Measurements from ENCODE around the gene AGT. TPM values are rescaled to one million over a fixed set of nuclear protein-coding genes. Genes with fewer than 3 reads are reported as not detected.
A peak's percentile ranks its signal among the peaks of the same experiment; 100 is the strongest.

AGT gene
- total RNA-seq, 1 experiment from 2014 or later = not detected

DNA sequence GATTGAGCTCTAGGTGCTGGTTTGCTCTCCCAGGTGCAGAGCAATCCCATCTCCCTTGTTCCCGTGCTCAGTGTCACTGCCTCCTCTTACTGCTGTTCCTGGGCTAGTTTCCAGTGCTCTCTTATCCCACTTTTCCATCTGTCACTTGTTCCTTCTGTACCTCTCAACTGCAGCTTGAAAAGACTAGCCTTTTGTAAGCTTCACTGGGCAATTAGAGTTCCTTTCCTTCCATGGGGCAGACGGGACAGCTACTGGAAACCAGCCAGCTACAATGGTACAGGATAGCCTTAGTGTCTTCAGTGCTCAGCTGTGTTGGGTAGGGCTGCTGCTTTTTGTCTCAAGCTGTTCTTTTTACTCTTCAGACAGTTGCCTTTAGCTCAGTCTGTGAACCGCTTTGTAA, 31.6 kb downstream of the AGT start:
- intact Hi-C loops (cut with micrococcal nuclease) = loop anchor here (5.0 kb wide), 1 partner anchor 60 kb away; no protein-coding TSS in a partner anchor
- TF ChIP-seq EZH2 (IDR thresholded peaks at IDR 0.05; ENCODE audit: low read length, unreplicated experiment) = no peak
- TF ChIP-seq, protein P1, sequence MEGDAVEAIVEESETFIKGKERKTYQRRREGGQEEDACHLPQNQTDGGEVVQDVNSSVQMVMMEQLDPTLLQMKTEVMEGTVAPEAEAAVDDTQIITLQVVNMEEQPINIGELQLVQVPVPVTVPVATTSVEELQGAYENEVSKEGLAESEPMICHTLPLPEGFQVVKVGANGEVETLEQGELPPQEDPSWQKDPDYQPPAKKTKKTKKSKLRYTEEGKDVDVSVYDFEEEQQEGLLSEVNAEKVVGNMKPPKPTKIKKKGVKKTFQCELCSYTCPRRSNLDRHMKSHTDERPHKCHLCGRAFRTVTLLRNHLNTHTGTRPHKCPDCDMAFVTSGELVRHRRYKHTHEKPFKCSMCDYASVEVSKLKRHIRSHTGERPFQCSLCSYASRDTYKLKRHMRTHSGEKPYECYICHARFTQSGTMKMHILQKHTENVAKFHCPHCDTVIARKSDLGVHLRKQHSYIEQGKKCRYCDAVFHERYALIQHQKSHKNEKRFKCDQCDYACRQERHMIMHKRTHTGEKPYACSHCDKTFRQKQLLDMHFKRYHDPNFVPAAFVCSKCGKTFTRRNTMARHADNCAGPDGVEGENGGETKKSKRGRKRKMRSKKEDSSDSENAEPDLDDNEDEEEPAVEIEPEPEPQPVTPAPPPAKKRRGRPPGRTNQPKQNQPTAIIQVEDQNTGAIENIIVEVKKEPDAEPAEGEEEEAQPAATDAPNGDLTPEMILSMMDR (conservative IDR thresholded peaks at IDR 0.05; ENCODE audit: low read depth, low read length) = no peak
- ChIA-PET POLR2A (ENCODE audit: unreplicated experiment) (no interaction called here), CTCF (interaction anchor here (0.6 kb wide), 1 partner anchor 9 kb away, joined by 3 read pairs; no protein-coding TSS in a partner anchor)
- H2AFZ ChIP-seq (ENCODE audit: low read length) = no peak overlapping the region
- H3F3A ChIP-seq (ENCODE audit: low read length, unreplicated experiment) = peaks cover 30% of the 10 kb centered on the region
- H3K4me2 ChIP-seq (ENCODE audit: low read length) = peak overlapping the region; percentile 51
- H3K27me3 ChIP-seq (ENCODE audit: low read length) = no peaks in the 10 kb centered on the region
- no peaks in the 10 kb centered on the region for H3K9me2 ChIP-seq (replicated peaks; ENCODE audit: low read length)
- DNase-seq = peak; percentile 42
- no peaks in the 10 kb centered on the region for H3K9me3 ChIP-seq (ENCODE audit: low read length)
- no peak for ATAC-seq
- H3K79me2 ChIP-seq (ENCODE audit: low read length) = no peaks in the 10 kb centered on the region
- peaks cover 43% of the 10 kb centered on the region for H3K4me1 ChIP-seq (ENCODE audit: insufficient read depth, low read length)
- H3K4me3 ChIP-seq (ENCODE audit: low read length) = 0 out of 2 replicates have a peak overlapping the region, but pooled peaks have one; percentile 2
- peaks cover 9% of the 10 kb centered on the region; the same call in 1 of the 2 replicates for H4K20me1 ChIP-seq (ENCODE audit: low read length)
- H3K27ac ChIP-seq (ENCODE audit: low read length) = peak overlapping the region; percentile 71
- BruUV-seq (replicated peaks) = no TSS peak
- H3K36me3 ChIP-seq (ENCODE audit: low read depth, low read length) = peaks cover 61% of the 10 kb centered on the region
- no peak overlapping the region for H3K9ac ChIP-seq (ENCODE audit: low read length)

DNA sequence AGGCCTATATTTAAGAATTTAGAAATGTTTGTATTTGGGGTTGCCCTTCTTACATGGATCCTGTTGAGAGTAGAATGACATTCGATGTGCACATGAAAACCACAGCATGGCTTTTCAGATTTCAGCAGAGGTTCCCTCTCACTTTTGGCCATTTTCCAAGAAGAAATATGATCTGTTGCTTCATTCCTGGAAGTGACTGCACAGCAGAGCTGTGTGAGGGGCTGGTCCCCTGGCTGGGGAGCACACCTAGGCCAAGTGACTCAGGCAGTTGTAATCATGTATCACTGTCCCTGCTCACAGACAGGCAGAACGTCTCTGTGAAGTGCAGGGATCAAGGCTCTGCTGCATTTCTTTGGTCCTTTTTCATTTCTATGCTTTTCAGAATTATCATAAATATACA, 32.3 kb downstream of the AGT start:
- DNase-seq (peak; percentile 100), ATAC-seq (peak; percentile 98)
- no peaks in the 10 kb centered on the region for H3K27me3 ChIP-seq (ENCODE audit: low read length)
- H3K4me1 ChIP-seq (ENCODE audit: insufficient read depth, low read length) = peaks cover 43% of the 10 kb centered on the region
- peaks cover 9% of the 10 kb centered on the region; the same call in 1 of the 2 replicates for H4K20me1 ChIP-seq (ENCODE audit: low read length)
- no TSS peak for BruUV-seq (replicated peaks)
- peak overlapping the region; percentile 51 for H3K4me2 ChIP-seq (ENCODE audit: low read length)
- intact Hi-C loops (cut with micrococcal nuclease) = loop anchor here (1.0 to 5.0 kb wide), 4 partner anchors 31 to 61 kb away; partner anchors contain the start of gene COG2
- no peaks in the 10 kb centered on the region for H3K79me2 ChIP-seq (ENCODE audit: low read length)
- ChIA-PET POLR2A (ENCODE audit: unreplicated experiment) (no interaction called here), CTCF (interaction anchor here (0.6 kb wide), 1 partner anchor 9 kb away, joined by 3 read pairs; no protein-coding TSS in a partner anchor)
- no peaks in the 10 kb centered on the region for H3K9me3 ChIP-seq (ENCODE audit: low read length)
- H3K9me2 ChIP-seq (replicated peaks; ENCODE audit: low read length) = no peaks in the 10 kb centered on the region
- no peak overlapping the region for H2AFZ ChIP-seq (ENCODE audit: low read length)
- H3K27ac ChIP-seq (ENCODE audit: low read length) = peak overlapping the region; percentile 71
- TF ChIP-seq EZH2phosphoT487 (IDR thresholded peaks at IDR 0.05; ENCODE audit: borderline replicate concordance, low read length) (no peak), EZH2 (IDR thresholded peaks at IDR 0.05; ENCODE audit: low read length, unreplicated experiment) (no peak)
- TF ChIP-seq, protein P1 (conservative IDR thresholded peaks at IDR 0.05; ENCODE audit: low read depth, low read length) = no peak
- no peak overlapping the region for H3K9ac ChIP-seq (ENCODE audit: low read length)
- H3K4me3 ChIP-seq (ENCODE audit: low read length) = no peak overlapping the region
- H3K36me3 ChIP-seq (ENCODE audit: low read depth, low read length) = peaks cover 59% of the 10 kb centered on the region
- peaks cover 30% of the 10 kb centered on the region for H3F3A ChIP-seq (ENCODE audit: low read length, unreplicated experiment)

DNA sequence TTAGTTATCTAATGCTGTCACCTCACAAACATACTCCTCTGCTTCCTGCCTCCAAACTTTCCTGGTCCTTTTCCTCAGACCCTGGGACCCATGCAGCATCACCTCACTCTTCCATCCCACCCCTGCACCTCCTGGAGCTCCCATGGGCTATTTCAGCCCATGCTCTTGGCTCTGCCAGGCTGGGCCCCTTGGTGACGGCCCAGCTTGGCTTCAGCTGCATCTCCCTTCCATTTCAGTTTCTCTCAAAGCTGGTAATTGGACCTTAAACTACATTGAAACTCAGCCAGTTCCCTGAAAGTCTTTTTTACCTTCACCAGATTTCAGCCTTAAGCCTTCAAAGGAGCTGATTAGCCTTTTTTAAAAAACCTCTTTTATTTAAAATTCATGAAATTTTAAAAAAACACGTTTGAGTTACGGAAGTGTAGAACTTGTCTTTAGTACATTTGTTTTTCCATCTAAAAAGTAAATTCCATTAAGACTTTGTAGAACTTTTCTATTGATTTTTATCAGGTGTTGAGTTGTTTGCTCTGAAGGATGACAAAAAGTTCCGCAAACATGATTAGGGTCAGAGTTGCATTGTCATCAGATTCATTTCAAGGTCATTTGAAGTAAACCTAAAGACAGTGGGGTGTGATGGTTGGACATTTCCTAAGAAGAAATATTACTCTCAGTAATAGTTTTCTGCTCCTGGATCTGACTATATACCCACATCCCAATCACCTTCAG, 33.5 kb downstream of the AGT start:
- no peaks in the 10 kb centered on the region for H3K27me3 ChIP-seq (ENCODE audit: low read length)
- no peak overlapping the region for H3K27ac ChIP-seq (ENCODE audit: low read length)
- H3K79me2 ChIP-seq (ENCODE audit: low read length) = no peaks in the 10 kb centered on the region
- no peaks in the 10 kb centered on the region for H3K9me3 ChIP-seq (ENCODE audit: low read length)
- no peak overlapping the region for H3K4me3 ChIP-seq (ENCODE audit: low read length)
- peaks cover 43% of the 10 kb centered on the region for H3K4me1 ChIP-seq (ENCODE audit: insufficient read depth, low read length)
- H4K20me1 ChIP-seq (ENCODE audit: low read length) = peaks cover 9% of the 10 kb centered on the region; the same call in 1 of the 2 replicates
- ChIA-PET CTCF (no interaction called here), POLR2A (ENCODE audit: unreplicated experiment) (no interaction called here)
- TF ChIP-seq EZH2phosphoT487 (IDR thresholded peaks at IDR 0.05; ENCODE audit: borderline replicate concordance, low read length) (no peak), EZH2 (IDR thresholded peaks at IDR 0.05; ENCODE audit: low read length, unreplicated experiment) (no peak)
- TF ChIP-seq, protein P1 (conservative IDR thresholded peaks at IDR 0.05; ENCODE audit: low read depth, low read length) = no peak
- no peak overlapping the region for H3K9ac ChIP-seq (ENCODE audit: low read length)
- H3F3A ChIP-seq (ENCODE audit: low read length, unreplicated experiment) = peaks cover 30% of the 10 kb centered on the region
- DNase-seq = no peak
- H3K36me3 ChIP-seq (ENCODE audit: low read depth, low read length) = peaks cover 58% of the 10 kb centered on the region
- no peak overlapping the region for H3K4me2 ChIP-seq (ENCODE audit: low read length)
- no peak for ATAC-seq
- intact Hi-C loops (cut with micrococcal nuclease) = loop anchor here (1.0 to 5.0 kb wide), 4 partner anchors 30 to 62 kb away; partner anchors contain the start of gene COG2
- no peaks in the 10 kb centered on the region for H3K9me2 ChIP-seq (replicated peaks; ENCODE audit: low read length)
- no peak overlapping the region for H2AFZ ChIP-seq (ENCODE audit: low read length)
- BruUV-seq (replicated peaks) = no TSS peak

Measured in PC-3 (cell line).